NCI-H345 treated with DMSO at 0.1 percent for 48 hours (cell line): ENCODE data around the gene PABPN1L.
"Not testable (repeated sequence)": the region's sequence is repeated elsewhere in the genome, so short reads cannot be mapped to it uniquely, and the experiment has no call there.

Source experiments
- DNase-seq: peaks from one replicate; lab custom pipeline; 2025; ENCODE audit not compliant: unreplicated experiment; lab: John Stamatoyannopoulos, UW

PABPN1L gene

DNA sequence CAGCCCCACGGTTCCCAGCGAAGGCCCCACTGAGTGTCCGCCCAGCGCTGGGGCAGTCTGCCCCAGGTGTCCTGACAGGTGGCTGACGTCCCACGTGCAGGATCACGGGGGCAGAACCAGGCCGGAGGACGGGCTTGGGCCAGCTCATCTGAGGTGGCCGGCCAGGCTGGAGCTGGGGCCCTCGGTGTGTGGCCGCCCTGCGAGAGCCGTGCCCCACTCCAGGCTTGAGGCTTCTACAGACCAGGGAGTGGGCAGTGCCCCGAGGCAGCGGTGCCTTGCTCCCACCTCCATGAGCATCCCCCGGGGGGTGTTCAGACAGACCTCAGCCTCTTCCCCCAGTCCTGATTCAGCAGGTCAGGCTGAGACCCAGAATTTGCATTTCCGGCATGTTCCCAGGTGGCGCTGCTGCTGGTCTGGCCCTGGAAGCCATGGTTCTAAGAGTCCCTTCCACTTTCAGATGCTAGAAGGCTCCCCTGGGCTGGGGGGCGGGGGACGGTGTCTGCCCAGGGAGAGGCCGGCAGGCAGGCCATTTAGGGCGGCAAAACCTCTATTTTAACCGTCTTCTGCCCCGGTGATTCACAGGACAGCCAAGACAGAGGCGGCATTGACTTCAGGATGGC is 35.4 kb upstream of the PABPN1L start:
- DNase-seq = no peak

DNA sequence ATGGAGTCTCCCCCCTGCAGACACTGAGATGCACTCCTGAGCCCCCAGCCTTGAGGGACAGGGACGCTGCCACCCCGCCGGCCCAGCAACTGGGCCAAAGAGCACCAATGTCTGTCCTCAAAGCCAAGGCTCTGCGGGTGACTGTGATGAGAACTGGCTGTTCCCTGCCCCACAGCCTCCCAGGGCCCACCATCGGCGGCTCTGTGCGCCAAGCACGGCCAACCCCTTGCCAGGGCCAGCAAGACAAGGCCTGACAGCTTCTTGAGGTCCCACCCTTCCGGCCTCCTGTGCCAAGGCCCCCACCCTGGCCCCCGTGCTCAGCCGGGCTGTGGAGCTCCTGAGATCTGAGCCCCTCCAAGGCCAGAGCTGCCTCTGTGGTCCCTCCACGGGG is 34.2 kb upstream of the PABPN1L start:
- no peak for DNase-seq

DNA sequence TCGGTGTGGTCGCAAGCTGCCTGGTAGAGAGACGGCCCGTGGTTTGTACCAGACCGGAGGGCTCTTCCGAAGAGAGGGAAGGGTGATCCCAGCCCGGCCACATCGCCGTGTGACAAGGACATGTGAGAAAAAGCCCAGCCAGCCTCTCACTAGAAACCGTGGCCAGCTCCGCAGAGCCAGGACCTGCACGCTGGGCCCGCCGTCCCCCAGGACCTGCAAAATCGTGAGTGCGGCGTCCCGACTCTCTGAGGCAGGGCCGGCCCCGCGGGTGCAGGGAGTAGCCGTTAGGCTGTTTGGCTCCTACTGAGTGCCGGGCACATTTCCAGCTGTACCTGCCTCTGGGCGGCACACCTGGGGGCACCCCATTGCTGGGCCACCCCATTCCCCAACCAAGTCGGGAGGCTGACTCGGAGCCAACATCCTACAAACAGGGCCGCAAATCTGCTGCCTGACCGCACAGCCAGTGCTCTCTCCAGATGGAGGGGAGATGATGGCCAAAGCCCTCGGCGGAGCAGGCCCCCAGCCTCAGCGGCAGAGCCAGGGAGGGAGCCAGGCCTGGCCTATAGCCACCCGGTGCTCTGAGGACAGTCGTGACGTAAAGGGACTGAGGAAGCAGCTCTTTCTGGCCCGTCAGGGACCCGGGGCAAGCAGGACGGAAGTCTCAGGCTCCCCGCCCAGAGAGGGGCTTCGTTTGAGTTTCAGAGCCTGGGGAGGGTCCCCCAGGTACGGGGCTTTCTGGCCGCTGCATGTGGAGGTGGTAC is 33.6 kb upstream of the PABPN1L start:
- DNase-seq = no peak

DNA sequence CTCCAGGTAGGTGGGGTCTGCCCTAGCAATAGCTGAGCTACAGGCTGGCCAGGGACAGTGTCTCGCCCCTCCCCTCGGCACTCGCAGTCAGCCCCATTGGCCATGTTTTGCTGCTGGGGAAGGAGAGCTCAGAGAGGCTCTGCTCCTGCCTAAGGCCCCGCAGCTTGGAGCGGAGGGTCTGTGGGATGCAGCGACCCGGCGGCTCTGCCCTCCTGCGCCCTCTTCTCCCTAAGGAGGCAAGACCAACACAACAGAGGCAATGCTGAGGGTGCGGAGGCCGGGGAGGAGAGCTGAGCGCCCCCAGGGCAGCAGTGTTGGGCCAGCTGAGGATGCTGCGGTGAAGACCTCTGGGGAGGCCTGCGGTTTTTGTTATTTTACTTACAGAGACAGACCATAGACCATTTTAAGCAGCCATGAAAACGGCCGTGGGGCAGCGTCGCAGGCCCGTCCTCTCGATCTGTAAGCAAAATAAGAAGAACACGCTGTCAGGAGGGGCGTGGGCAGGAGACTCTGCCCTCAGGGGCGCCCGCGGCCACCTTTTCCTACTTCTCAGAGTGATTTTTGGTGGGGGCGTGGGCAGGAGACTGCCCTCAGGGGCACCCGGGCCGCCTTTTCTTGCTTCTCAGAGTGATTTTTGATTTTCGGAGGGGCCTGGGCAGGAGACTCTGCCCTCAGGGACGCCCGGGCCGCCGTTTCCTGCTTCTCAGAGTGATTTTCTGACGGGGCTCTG is 31.4 kb upstream of the PABPN1L start:
- no peak for DNase-seq

DNA sequence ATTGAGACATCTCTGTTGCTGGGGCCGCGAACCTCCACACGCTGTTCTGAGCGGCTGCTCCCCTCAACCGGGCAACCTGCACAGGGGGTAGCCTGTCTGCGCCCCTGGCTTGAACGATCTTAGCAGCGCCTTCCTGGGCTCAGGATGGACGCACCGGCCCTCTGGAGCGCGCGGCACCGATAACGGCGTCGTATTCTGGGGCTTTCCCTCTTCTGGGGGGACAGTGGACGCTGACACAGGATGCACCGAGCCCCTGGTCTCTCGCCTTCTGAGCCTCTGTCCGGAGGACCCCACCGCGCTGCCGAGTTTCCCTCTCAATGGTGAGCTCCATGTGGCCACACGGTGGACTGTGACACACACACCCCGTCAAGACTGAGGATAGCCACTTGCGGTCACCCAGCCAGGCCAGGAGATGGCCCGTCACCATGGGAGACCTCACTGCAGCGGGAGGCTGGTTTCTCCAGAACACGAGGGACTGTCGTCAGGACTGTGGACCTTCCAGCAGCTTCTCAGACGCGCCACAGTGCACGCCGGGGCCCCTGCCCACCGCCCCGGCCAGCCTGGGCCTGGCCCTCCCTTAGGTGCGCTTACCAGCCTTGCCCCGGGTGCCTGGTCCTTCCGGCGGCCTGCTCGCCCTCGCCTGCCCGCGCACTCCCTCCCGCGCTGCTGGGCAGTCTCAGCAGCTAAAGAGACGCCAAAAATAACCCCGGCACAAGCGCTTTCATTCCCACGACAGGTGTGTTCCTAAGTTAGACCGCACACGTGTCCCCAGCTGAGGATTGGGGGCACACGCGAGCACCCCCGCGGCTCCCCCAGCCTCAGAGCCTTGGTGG is 30.0 kb upstream of the PABPN1L start:
- DNase-seq = no peak

DNA sequence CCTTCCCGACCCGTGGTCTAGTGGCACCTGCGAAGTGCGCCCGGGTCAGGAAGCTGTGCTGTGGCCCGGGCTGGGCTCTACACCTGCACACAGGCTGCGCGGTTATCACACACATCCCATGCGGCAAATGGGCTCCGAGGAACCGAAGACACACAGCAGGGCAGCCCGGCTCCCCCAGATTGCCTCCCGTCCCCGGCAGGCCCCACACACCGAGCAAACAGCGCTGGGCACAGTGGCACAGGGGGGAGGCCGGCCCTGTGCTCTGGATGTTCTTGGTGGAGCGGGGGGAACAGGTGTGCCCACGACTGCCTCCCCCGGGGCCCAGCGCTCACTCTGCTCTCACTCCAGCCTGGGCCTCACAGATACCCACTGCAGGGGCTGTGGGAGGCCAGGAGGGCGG is 28.9 kb upstream of the PABPN1L start:
- DNase-seq = no peak

DNA sequence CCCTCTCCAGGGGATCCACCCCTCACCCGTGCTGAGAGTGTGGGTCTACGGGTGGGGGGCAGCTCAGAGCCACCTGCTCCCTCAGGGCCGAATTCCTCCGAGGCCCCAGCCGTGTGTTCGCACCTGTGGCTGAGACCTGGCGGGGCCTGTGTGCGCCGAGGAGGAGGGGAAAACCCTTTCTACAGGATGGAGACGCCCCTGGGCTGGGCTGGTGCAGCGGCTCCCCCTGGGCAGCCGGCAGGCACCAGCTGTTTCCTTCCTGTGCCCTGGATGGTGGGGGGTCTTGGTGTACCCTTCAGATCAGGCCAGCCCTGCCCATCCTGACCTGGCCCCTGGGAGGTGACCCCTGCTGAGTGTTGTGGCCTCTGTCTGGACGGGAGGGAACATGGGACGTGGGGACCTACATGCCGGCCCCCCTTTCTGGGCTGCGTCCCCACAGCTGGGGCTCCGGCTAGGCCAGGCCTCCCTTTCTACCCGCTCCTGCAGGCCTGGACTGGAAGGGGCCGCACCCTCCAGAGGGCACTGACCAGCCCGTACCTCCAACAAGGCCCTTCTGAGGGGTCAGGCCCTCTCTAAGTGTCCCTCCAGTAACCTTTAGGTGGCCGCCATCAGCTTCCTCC is 28.3 kb upstream of the PABPN1L start:
- no peak for DNase-seq

DNA sequence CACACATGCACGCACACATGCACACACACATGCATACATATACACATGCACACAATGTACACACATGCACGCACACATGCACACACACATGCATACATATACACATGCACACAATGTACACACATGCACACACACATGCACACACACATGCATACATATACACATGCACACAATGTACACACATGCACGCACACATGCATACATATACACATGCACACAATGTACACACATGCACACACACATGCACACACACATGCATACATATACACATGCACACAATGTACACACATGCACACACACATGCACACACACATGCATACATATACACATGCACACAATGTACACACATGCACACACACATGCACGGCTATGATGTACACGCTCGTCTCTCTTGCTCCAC is 27.8 kb upstream of the PABPN1L start:
- DNase-seq = not testable (repeated sequence)

DNA sequence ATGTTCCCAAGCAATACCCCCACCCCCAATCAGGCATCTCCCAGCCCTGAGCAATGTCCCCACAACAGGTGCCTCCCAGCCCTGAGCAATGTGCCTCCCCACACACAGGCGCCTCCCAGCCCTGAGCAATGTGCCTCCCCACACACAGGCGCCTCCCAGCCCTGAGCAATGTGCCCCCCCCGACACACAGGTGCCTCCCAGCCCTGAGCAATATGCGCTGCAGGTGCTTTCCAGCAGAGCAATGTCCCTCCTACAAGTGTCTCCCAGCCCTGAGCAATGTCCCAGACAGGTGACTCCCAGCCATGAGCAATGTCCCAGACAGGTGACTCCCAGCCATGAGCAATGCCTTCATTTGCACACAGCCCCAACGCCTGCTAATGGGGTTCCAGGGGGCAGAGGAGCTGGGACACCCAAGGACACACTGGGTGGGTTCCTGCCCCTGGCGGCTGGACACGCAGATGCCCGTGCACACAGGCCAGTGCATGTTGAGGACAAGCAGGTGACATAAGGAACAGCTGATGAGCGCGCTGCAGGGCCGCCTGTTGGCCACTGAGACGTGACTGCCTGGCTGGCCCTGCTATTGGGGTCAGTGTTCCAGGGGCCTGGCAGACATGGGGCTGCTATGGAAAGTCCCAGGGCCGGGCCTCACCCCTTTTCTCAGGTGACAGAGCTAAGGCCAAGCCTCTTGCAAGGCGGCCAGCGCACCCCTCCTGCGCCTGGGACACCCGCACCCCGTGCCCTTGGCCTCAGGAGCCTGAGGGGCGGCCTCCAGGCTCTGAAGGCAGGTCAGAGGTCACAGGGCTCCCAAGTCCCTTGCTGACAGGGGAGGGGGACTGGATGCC is 26.9 kb upstream of the PABPN1L start:
- no peak for DNase-seq

DNA sequence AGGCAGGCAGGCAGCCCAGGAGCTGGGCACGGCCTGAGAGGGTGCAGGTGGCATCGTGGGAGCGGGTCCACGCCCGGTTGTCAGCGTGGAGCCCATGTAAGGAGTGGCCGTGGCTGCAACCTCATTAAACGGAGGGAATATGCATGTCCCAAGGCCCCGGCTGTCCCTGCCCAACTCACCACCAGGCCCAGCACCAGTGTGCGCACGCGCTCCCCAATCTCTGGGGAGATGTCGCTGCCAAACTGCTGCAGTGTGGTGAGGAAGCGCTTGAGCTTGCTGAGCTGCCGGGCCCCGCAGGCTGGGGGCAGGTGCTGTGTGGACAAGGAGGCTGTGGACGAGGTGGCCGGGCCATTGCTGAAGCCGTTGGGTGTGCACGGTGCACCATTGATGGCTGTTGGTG is 25.6 kb upstream of the PABPN1L start:
- no peak for DNase-seq

DNA sequence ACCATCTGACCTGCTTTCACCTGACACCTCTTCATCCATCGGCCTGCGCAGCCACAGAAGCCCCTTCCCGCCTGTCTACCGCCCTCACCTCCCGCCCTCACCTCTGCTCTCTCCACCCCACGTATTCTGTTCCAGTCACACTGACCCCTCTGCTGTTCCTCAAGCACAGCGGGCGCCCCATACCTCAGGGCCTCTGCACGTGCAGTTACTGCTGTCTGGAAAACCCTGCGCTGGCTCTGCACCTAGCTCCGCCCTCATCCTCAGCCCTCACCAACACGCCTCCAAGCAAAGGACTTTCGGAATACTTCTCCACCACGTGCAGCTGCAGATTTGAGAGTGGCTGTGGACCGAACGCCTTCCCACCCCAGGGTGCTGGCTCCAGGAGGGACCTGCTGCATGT is 24.6 kb upstream of the PABPN1L start:
- no peak for DNase-seq

DNA sequence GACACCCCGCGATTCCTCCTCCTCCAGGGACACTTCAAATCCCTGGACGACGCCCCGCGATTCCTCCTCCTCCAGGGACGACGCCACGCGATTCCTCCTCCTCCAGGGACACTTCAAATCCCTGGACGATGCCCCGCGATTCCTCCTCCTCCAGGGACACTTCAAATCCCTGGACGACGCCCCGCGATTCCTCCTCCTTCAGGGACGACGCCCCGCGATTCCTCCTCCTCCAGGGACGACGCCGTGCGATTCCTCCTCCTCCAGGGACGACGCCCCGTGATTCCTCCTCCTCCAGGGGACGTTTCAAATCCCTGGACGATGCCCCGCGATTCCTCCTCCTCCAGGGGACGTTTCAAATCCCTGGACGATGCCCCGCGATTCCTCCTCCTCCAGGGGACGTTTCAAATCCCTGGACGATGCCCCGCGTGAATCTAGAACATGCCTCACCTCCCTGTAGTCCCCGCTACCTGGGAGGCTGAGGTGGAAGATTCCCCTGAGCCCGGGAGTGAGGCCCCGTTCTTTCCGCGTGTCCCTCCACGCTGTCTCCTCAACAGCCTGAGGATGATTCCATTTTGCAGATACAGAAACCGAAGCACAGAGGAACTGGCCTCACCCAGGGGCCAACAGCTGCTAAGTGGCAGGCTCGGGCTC is 23.4 kb upstream of the PABPN1L start:
- DNase-seq = not testable (repeated sequence)

DNA sequence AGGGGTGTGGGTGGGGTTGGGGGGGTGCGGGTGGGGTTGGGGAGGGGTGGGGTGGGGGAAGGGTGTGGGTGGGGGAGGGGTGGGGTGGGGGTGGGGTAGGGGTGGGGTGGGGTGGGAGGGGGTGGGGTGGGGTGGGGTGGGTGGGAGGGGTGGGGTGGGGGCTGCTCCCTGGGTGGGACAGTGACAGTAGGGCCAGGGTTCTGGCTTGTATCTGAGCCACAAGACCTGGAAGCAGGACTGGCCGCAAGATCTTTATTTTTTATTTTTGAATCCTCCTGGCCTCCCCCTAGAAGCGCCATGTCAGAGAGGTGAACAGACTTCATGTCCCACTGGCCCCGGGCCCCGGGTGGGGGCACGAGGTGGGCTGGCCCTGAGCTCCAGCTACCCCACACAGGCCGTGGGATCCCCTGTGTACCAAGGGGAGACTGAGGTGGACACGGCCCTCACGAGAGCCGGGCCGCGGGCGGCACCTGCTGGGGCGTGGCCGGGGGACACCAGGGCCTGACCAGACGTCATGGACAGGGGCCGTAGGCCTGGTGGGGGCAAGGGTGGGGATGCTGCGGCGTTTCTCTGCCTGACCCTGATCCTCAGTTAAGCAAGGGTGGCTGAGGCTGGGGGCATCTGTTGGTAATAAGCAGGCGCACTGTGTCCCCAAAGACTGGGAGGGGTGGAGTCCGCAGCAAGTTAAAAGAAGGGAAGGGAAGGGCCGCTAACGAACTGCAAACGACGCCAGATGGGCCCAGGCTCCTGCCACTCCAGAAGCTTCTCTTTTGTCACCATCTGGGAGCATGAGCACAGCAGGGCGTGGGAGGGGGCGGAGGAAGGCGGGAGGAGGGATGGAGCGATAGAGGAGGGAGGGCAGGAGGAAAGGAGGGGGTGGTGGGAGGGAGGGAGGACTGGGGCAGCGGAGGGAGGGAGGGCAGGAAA is 22.3 kb upstream of the PABPN1L start:
- DNase-seq = no peak

DNA sequence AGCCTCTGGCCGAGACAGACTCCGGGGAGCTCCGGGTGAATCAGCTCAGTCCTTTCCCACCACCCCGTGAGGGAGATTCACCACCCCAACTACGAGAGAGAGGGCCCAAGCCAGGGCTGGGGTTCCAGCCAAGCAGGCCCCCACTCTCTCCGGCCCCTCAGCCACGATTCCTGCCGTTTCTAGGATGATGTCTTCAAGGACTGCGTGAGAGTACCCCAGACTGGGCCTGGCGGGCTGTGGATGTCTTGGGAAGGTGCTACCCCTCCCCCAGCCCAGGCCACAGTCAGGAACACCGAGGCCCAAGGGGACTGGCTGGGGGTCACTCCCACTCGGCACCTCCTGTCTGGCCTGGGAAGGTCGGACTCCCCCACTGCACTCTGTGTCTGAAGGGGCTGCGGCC is 21.6 kb upstream of the PABPN1L start:
- DNase-seq = no peak

DNA sequence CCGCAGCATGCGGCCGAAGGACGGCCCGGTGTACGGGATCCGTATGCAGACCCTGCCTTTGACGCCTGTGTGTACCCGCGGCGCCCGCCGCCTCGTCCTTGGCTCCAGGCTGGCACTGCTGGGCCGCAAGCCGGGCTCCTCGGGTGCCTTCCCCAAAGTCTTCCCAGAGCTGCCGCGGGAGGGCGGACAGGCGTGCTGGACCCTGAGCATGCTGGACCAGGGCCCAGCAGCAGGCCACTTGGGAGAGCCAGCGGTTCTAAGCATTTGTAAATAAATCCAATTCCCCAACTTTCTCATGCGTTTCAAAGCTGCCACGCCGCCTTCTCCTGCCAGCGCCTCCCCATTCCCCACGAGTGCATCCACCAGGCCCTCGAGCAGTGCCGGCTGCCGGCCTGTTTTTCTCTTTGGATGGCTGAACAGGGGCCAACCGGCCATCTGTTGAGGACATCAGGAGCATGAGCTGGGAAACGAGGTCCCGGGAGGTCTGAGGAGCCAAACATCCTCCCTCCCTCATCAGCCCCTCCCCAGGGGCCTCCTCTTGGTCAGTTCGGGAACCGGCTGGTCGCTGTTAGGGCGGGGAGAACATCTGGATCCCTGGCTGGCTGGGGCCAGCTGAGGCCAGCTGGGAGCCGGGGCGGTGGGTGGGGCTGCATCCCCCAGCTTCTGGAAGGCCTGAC is 20.5 kb upstream of the PABPN1L start:
- no peak for DNase-seq

DNA sequence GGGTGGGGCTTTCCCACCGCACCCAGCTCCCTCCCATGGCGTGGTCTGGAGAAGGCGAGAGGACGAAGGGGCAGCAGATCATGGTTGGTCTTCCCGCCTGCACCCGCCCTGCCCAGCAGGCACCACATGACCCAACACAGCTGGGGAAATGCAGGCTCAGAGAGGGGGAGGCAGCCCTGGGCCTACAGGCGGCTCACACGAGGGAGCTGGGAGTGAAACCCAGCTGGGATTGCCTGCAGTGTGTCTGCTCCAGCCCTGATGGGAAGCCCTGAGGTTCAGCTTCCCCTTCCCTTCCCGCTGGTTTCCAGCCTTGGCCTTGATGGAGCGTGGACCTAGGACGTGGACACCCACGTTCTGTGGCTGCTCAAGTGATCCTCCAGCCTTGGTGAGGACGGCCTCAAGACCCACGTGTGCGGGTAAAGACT is 20.0 kb upstream of the PABPN1L start:
- no peak for DNase-seq

DNA sequence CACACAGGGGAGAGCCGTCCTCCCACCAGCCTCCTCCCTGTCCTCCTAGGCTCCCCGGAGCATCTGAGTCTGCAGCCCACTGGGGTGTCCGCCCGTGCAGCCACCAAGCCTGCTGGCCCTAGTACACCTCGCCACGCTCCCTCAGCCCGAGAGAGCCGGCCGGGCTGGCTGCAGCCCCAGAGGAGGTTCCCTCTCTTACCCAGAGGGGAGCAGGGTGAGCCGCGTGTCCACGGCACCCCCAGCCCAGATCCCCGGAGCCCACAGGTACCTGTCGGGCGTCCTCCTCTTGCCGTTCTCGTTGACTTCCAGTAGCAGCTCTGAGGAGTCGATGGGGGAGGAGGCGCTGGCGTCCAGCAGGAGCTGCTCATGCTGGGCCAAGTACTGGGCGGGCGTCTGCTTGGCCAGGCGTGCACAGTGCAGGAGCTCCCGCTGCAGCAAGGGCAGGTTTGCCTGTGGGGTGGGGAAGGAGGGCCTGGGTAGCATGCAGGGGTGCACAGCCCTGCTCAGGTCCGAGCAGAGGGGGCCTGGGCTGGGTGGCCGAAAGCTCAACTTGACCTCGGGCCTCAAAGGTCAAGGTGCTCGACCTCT is 19.3 kb upstream of the PABPN1L start:
- DNase-seq = no peak
